Fibroblast of the aortic adventitia (primary cell): Measurements from ENCODE around the gene TANC1. TPM values are rescaled to one million over a fixed set of nuclear protein-coding genes. Genes with fewer than 3 reads are reported as not detected.

Experiments
- DNase-seq: peaks from one replicate; pipeline ENCODE4 v3.0.0-alpha.2; 2010; ENCODE audit warnings: low read depth
- H3K4me3 ChIP-seq: 2 replicates; pipeline ENCODE4 v1.5.1; 2011; ENCODE audit warnings: low read depth, mild to moderate bottlenecking, control low read depth, low read length, moderate library complexity
- total RNA-seq: library from RNA; depleted of rRNA; stranded (reverse); fragments of >200 nt; gene quantifications from 2 replicates; pipeline ENCODE4 v1.2.3, GENCODE V29; 2012; ENCODE audit warnings: low replicate concordance
- TF ChIP-seq, protein P1 (sequence below): IDR thresholded peaks from 2 replicates; pipeline ENCODE4 v1.5.1; 2011; ENCODE audit warnings: mild to moderate bottlenecking, low read length, control low read depth, inconsistent platforms; ENCODE audit not compliant: insufficient read depth

The TANC1 gene
- total RNA-seq, 1 donor, result 11.9 TPM

DNA sequence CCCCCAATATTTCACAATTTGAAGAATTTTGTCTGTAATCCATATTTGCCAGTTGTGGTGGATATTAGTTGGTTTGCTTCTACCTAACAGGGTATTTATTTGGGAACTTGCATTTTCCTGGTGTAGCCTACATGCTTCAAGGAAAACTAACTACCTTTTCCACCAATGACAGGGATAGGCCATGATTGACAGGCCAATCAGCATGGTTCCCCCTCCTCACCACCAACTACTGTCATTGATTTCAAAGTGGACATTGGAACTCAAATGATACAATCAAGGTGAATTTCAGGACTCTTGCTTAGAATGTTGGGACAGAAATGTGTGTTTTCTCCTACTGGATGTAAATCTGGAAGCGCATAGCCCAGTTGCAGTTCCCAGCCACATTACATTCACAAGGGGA is 10.1 kb upstream of the TANC1 start:
- no peak for DNase-seq
- TF ChIP-seq, protein P1, sequence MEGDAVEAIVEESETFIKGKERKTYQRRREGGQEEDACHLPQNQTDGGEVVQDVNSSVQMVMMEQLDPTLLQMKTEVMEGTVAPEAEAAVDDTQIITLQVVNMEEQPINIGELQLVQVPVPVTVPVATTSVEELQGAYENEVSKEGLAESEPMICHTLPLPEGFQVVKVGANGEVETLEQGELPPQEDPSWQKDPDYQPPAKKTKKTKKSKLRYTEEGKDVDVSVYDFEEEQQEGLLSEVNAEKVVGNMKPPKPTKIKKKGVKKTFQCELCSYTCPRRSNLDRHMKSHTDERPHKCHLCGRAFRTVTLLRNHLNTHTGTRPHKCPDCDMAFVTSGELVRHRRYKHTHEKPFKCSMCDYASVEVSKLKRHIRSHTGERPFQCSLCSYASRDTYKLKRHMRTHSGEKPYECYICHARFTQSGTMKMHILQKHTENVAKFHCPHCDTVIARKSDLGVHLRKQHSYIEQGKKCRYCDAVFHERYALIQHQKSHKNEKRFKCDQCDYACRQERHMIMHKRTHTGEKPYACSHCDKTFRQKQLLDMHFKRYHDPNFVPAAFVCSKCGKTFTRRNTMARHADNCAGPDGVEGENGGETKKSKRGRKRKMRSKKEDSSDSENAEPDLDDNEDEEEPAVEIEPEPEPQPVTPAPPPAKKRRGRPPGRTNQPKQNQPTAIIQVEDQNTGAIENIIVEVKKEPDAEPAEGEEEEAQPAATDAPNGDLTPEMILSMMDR, result no peak
- no peak overlapping the region for H3K4me3 ChIP-seq

DNA sequence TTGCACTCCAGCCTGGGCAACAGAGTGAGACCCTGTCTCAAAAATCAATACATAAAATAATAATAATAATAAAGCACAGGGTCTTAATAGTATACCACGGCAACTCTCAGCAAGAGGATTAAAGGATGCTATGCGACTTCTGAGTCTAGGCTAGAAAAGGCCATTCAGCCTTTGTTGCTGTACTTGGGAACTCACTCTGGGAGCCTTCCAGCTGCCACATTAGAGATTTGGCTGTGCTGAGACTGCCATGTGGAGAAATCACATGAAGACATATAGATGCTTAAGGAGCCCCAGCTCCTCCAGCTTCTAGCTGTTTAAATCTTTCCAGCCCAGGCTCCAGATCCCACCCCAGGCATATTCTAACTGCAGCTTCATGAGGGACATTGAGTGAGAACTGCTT is 8.2 kb upstream of the TANC1 start:
- DNase-seq, result no peak
- no peak overlapping the region for H3K4me3 ChIP-seq
- TF ChIP-seq, protein P1, result no peak

DNA sequence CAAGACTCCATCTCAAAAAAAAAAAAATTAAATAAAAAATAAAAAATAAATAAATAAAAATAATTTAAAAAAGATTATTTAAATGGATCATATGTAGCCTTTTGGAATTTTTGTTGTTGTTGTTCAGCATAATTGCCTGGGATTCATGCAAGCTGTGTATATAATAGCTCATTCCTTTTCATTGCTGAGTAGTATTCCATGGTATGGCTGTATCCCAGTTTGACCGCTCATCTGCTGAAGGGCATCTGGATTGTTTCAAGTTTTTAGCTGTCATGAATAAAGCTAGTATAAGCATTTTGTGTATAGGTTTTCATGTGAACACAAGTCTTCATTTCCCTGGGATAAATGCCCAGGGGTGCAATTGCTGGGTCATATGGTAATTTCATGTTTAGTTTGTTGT is 6.4 kb upstream of the TANC1 start:
- no peak overlapping the region for H3K4me3 ChIP-seq
- TF ChIP-seq, protein P1, result no peak
- no peak for DNase-seq

DNA sequence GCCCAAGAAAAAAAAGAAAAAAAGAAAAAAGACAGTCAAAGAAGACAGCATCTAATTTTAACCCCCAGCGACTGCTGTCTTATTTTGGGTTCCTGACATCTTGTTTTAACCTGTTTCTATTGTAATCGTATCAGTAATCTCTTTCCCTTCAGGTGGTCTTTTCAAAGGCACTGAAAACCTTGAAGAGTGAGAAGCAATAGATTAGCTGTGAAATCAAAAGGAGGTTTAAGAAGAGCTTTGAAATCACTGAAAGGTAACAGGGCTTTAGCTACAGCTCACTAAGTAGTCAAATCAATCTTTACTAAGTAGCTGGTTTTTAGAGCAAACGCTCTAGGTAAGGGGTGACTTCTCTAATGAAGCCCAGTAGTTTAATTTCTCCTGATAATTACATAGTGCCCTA is 5.4 kb upstream of the TANC1 start:
- TF ChIP-seq, protein P1, result no peak
- no peak for DNase-seq
- no peak overlapping the region for H3K4me3 ChIP-seq

DNA sequence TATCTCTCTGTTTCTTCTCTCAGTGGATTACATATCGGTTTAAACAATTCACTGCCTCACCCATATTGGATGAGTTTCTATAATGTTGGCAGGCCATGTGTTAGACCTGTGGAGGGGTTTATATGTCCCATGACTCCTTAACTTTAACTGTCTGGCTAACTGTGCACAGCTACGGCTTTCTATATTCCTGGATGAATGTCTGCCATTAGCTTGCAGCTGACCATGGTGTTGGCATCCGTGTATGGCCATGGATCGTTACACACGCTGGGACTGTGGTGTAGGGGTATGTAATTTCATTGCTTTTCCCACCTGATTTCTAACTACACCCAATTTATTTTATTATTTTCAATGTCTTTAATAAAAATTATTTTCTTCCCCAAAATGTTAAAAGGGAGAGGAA is 3.3 kb upstream of the TANC1 start:
- no peak for DNase-seq
- H3K4me3 ChIP-seq, result no peak overlapping the region
- TF ChIP-seq, protein P1, result no peak

DNA sequence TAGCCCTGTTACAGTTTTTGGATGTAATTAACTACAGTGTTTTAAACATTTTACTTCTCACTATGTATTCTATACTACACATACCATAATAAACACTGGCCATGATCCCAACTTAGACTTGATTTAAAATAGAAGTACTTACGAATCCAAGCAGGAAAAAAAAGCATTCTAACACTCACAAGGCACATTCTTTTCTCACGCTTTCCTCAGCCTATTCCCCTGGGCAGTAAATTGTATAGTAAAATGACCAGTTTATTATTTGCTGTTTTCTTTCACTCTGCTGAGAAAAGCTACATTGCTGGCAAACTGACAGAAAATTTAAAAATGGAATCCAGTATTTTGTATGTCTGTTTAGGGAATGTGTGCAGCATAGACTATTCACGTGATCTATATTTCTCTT is 2.8 kb upstream of the TANC1 start:
- TF ChIP-seq, protein P1, result no peak
- no peak overlapping the region for H3K4me3 ChIP-seq
- no peak for DNase-seq

DNA sequence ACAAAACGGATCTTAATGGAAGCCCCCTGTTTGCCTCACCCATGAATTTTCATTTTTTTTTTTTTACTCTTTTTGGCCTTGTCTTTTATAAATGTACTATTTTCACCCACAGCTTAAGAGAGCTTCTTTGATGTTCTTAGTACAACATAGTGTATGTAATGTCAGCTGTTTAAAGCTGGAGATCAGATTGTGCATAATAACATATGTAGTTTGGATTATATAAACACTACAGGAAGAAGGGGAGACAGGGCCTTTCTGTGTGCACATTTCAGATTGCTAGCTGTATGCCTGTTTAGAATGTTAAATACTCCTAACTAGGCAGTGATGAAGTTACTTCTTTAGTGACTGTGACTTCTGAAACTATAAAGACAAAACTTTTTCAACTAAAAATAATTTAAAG is 2.1 kb upstream of the TANC1 start:
- DNase-seq, result no peak
- TF ChIP-seq, protein P1, result no peak
- no peak overlapping the region for H3K4me3 ChIP-seq
